Tibial artery (tissue), 4 donors: ENCODE data around the gene FNBP1.

Source experiments
- DNase-seq, 2 donors: peaks; one replicate each; pipeline ENCODE4 v3.0.0-alpha.2; 2019
- H3K27ac ChIP-seq, 2 donors: fragments of 200-600 bp; sonication (generic) in 1 of 2; 1 replicate in 1 of 2; 2 replicates in 1 of 2; pipeline ENCODE4 v1.5.1; 2018 to 2019; ENCODE audit warnings: mild to moderate bottlenecking in 1 of 2
- H3K27me3 ChIP-seq, 2 donors: fragments of 200-600 bp; sonication (generic) in 1 of 2; one replicate each; pipeline versions ENCODE4 v1.5.1 to v1.6.0; 2016 to 2019
- H3K36me3 ChIP-seq, 3 donors: fragments of 200-600 bp; sonication (generic) in 2 of 3; one replicate each; pipeline ENCODE4 v1.5.1; 2016 to 2019; ENCODE audit warnings: mild to moderate bottlenecking in 2 of 3
- H3K4me1 ChIP-seq, 4 donors: fragments of 200-600 bp; sonication (generic) in 2 of 4; 1 replicate in 3 of 4; 2 replicates in 1 of 4; pipeline ENCODE4 v1.5.1; 2016 to 2019
- H3K4me3 ChIP-seq, 2 donors: fragments of 200-600 bp; sonication (generic) in 1 of 2; 1 replicate in 1 of 2; 2 replicates in 1 of 2; pipeline ENCODE4 v1.5.1; 2018 to 2019; ENCODE audit warnings: mild to moderate bottlenecking in 2 of 2
- H3K9me3 ChIP-seq, 3 donors: fragments of 200-600 bp; sonication (generic) in 1 of 3; one replicate each; pipeline ENCODE4 v1.5.1; 2016 to 2019
- CTCF ChIP-seq, 2 experiments: fragments of 200-600 bp in 1 of 2; fragments of 450-650 bp in 1 of 2; IDR thresholded peaks; one replicate each; pipeline ENCODE4 v1.5.1; 2017 to 2019; ENCODE audit warnings: antibody characterized with exemption in 2 of 2, mild to moderate bottlenecking in 1 of 2, moderate library complexity in 1 of 2
- intact Hi-C: fragments of 100-400 bp; cut with DNase I; formaldehyde crosslinking; loops from one replicate; pipeline ENCODE4 v1.15.0; 2023; ENCODE audit warnings: low total_unique reads

The FNBP1 gene

GRCh38 chr9:130054325-130054786, 11.4 kb upstream of the FNBP1 start:
- TF ChIP-seq CTCF (IDR thresholded peaks at IDR 0.05): no peak
- no peaks in the 10 kb centered on the region for H3K27me3 ChIP-seq
- DNase-seq: no peak
- peak overlapping the region; percentile 82 to 95 for H3K4me3 ChIP-seq
- H3K36me3 ChIP-seq: peaks cover 5 to 15% (median 8%) of the 10 kb centered on the region in 3 donors
- intact Hi-C loops: no loop called here
- H3K4me1 ChIP-seq: peaks cover 3 to 43% (median 26%) of the 10 kb centered on the region in 4 donors
- H3K27ac ChIP-seq: peak overlapping the region; percentile 90 to 94
- no peaks in the 10 kb centered on the region for H3K9me3 ChIP-seq

- Histone ChIP-seq H3K4me1 (peaks cover 3 to 43% (median 26%) of the 10 kb centered on the region in 4 donors), H3K27me3 (no peaks in the 10 kb centered on the region), H3K36me3 (peaks cover 5 to 10% (median 7%) of the 10 kb centered on the region in 3 donors), H3K27ac (peak within 1 kb of the TSS; percentile 90 to 94), H3K9me3 (no peaks in the 10 kb centered on the region), H3K4me3 (peak within 1 kb of the TSS; percentile 82 to 95)
- DNase-seq: peak; percentile 70 to 87
- intact Hi-C loops: no loop called here
- TF ChIP-seq CTCF (IDR thresholded peaks at IDR 0.05): no peak
These were observed 10.7 kb upstream of the FNBP1 start, which contains the start of gene GPR107 for GRCh38 chr9:130053504-130054324. GPR107 (plus strand) TSS chr9:130053906; CDS start chr9:130053933, 27 bp downstream.

- Histone ChIP-seq H3K9me3 (no peaks in the 10 kb centered on the region), H3K27me3 (no peaks in the 10 kb centered on the region), H3K4me3 (peak overlapping the region; percentile 82 to 95), H3K27ac (peak overlapping the region; percentile 90 to 94), H3K36me3 (peaks cover 0 to 4% (median under 1%) of the 10 kb centered on the region in 3 donors), H3K4me1 (peaks cover 3 to 43% (median 26%) of the 10 kb centered on the region in 4 donors)
- no peak for DNase-seq
- intact Hi-C loops: no loop called here
- no peak for TF ChIP-seq CTCF (IDR thresholded peaks at IDR 0.05)
These were observed 10.1 kb upstream of the FNBP1 start for GRCh38 chr9:130053109-130053503.

- Histone ChIP-seq H3K4me3 (no peak overlapping the region), H3K4me1 (peaks cover 3 to 40% (median 26%) of the 10 kb centered on the region in 4 donors), H3K36me3 (no peaks in the 10 kb centered on the region), H3K27me3 (no peaks in the 10 kb centered on the region), H3K27ac (no peak overlapping the region), H3K9me3 (no peaks in the 10 kb centered on the region)
- intact Hi-C loops: no loop called here
- no peak for TF ChIP-seq CTCF (IDR thresholded peaks at IDR 0.05)
- no peak for DNase-seq
These were observed 8.9 kb upstream of the FNBP1 start for GRCh38 chr9:130051855-130052254.

- H3K4me3 ChIP-seq: no peak overlapping the region
- no peak for DNase-seq
- H3K4me1 ChIP-seq: peaks cover 3 to 41% (median 21%) of the 10 kb centered on the region in 4 donors
- TF ChIP-seq CTCF (IDR thresholded peaks at IDR 0.05): no peak
- intact Hi-C loops: no loop called here
- no peak overlapping the region for H3K27ac ChIP-seq
- H3K9me3 ChIP-seq: no peaks in the 10 kb centered on the region
- H3K27me3 ChIP-seq: no peaks in the 10 kb centered on the region
- no peaks in the 10 kb centered on the region for H3K36me3 ChIP-seq
These were observed 7.5 kb upstream of the FNBP1 start for GRCh38 chr9:130050462-130050861.
